GM21529 (cell line): ENCODE data around the gene C12orf54.
"Not testable (repeated sequence)": the region's sequence is repeated elsewhere in the genome, so short reads cannot be mapped to it uniquely, and the experiment has no call there.

Experiments used
- ATAC-seq: cut with Tn5 transposase; IDR thresholded peaks from one replicate; pipeline ENCODE4 v1.9.1; 2021; ENCODE audit not compliant: unreplicated experiment

Gene C12orf54

DNA sequence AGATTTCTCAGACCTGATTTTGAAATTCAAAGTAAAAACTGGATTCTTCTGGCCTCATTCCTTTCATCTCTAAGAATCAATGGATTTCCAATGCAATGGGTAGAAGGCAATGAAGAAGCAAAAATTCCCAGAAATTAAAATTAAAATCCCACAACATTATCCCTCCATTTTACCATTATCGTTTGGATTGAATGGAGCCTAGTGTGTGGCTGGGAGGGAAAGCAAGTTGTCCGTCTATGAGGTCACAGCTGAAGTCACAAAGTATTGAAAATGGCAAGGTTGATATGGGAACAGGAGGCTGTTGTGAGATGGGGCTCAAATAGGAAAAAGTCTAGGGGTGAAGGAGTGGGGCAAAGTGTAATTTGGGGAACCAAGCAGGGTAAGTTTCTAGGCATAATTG is at the start of gene C12orf54:
C12orf54 (plus strand) TSS at position 301 of the 400 bp plus-strand sequence. CDS start 799 bp downstream, outside the sequence.
- no peak for ATAC-seq

DNA sequence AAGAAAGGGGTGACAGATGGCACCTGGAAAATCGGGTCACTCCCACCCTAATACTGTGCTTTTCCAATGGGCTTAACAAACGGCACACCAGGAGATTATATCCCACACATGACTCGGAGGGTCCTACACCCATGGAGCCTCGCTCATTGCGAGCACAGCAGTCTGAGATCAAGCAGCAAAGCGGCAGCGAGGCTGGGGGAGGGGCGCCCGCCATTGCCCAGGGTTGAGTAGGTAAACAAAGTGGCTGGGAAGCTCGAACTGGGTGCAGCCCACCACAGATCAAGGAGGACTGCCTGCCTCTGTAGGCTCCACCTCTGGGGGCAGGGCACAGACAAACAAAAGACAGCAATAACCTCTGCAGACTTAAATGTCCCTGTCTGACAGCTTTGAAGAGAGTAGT is 48.3 kb upstream of the C12orf54 start:
- not testable (repeated sequence) for ATAC-seq

DNA sequence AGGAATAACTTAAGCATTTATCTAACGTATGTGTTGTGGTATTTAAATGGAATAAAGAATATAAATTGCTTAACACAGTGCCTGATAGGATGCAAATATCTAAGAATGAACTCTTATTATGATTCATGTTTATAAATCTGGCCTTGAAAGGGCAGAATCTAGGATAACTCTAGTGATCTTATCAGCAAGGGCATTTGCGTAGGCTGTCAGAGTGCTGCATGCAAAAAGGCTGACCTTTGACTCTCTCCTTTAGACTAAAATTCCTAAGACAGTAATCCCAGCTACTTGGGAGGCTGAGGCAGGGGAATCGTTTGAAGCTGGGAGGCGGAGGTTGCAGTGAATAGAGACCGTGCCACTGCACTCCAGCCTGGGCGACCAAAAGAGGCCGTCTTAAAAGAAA is 41.2 kb upstream of the C12orf54 start:
- no peak for ATAC-seq

DNA sequence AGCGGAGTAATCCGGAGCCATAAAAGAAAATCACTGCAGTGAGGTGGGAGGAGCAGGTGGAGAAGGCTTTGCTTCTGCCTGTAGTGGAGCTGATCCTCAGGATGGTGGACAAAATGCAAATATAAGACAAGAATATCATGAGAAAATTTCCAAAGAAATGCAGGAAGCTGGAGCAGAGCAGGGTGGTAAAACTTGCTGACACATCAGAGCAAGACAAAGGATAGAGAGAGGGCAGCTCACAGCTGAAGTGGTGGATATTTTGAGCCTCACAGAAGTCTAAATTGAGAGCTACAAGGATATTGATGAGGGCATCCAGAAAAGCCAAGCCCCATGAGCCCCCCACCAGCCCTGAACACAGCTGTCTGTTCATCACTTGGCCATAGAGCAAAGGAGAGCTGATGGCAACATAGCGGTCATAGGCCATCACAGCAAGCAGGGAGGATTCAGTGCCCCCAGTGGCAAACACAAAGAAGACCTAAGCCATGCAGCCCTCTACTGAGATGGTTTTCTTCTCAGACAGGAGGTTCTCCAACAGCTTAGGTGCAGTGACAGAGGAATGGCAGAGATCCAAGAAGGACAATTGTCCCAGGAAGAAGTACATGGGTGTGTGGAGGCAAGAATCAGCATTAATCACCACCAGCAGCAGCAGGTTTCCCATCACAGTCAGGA is 40.0 kb upstream of the C12orf54 start:
- ATAC-seq, result no peak

DNA sequence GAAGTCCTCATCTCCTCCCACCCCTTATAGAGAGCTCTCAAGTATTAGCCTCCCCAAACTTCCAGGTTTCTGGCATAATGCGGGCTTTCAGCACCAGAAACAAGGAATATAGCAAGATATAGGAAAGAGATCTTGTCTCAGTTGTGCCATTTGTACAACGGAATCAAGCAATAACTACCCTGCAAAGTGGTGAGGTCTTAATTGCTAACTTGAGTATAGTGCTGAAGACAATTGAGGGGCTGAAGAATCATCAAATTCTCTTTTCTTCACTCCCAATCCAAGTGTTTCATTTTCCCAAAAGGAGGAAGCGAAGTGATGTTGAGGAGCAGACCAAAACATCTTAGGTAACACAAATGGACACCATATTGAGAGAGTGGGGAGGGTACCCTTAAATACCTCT is 36.8 kb upstream of the C12orf54 start:
- no peak for ATAC-seq

DNA sequence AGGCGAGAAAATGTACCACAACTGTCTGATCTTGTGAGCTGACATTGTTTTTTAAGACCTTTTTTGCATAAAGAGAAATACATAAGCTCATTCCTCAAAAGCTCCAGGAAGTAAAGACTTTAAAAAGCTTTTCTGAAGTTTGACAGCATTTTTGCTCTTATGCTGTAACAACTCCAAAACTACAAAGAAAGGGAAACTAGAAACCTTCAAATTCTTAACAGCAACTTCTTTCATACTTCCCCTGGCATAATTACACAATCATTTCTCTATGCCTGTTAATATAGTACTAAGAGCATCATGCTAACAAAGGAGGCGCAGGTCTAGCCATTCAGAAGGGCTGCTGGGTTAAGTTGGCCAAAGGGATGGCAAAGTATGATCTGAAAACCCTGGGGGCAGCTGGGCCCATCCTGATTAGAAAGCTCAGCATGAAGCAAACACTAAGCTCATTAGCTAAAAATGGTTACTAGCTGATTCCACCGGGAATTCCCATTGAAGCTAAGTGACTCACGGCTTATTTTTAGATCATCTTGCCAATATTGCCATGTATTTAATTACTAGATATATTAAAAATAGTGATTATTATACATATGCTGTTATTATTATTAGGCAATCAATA is 36.0 kb upstream of the C12orf54 start:
- ATAC-seq, result no peak

DNA sequence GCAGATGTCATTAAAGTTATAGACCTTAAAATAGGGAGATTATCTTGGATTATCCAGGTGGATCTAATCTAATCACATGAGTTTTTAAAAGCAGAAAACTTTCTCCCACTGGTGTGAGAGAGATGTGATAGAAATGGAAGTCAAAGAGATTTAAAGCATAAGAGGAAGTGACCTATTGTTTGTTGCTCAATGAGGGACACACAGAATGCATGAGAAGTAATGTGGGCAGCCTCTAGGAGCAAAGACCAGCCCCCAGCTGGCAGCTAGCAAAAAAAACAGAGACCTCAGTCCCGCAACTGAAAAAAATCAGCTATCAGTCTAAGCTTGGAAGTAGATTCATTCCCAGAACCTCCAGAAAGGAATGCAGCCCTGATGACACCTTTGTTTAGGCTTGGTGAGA is 34.5 kb upstream of the C12orf54 start:
- no peak for ATAC-seq

DNA sequence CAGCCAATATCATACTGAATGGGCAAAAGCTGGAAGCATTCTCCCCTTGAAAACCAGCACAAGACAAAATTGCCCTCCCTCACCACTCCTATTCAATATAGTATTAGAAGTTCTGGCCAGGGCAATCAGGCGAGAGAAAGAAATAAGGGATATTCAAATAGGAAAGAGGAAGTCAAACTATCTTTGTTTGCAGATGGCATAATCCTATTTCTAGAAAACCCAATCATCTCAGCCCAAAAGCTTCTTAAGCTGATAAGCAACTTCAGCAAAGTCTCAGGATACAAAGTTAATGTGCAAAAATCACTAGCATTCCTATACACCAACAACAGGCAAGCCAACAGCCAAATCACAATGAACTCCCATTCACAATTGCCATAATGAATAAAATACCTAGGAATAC is 30.9 kb upstream of the C12orf54 start:
- ATAC-seq, result no peak

DNA sequence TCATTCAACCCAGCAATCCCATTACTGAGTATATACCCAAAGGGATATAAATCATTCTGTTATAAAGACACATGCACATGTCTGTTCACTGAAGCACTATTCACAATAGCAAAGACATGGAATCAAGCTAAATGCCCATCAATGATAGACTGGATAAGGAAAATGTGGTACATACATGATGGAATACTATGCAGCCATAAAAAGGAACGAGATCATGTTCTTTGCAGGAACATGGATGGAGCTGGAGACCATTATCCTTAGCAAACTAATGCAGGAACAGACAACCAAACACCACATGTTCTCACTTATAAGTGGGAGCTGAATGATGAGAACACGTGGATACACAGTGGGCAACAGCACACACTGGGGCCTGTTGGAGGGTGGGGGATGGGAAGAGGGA is 29.3 kb upstream of the C12orf54 start:
- ATAC-seq, result not testable (repeated sequence)

DNA sequence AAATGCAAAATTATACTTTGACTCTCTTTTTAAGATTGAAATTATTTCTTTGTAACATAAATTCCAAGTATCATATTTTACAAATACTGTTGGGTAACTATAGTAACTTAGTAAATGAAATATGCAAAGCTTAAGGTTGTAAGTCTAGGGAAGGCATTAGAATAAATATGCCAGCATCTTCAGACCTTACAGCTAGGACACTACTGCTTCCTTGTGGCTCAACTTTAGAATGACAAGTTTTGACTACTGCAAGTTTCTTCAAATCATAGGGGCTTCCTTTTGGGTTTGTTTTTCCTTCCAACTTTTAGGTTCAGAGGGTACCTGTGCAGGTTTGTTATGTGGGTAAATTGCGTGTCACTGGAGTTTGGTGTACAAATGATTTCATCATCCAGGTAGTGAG is 27.6 kb upstream of the C12orf54 start:
- no peak for ATAC-seq

DNA sequence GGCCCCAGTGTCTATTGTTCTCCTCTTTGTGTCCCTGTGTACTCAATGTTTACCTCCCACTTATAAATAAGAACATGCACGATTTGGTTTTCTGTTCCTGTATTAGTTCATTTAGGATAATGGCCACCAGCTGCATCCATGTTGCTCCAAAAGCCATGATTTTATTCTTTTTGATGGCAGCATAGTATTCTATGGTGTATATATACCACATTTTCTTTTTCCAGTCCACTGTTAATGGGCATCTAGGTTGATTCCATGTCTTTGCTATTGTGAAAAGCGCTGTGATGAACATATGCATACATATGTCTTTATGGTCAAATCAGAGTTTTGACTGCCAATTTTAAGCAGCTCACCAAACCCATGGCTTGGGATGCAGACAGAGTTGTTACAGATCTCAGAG is 27.2 kb upstream of the C12orf54 start:
- ATAC-seq, result no peak

DNA sequence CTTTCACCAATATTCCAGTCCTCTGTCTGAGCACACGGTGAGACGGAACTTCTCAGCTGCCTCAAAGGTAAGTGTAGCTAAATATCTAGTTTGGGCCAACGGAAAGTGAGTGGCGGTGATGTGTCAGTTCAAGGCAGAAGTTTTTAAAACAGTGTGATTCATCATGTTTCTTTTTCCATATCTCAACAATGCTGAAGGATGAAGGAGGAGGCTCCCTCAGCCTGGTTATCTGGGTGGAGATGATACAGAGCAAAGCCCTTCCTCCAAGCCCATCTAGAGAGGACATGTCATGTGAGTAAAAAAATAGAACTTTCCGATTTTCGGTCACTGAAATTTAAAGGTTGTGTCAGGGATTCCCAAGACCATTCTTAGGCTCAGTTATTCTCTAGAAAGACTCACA is 23.0 kb upstream of the C12orf54 start:
- ATAC-seq, result no peak

DNA sequence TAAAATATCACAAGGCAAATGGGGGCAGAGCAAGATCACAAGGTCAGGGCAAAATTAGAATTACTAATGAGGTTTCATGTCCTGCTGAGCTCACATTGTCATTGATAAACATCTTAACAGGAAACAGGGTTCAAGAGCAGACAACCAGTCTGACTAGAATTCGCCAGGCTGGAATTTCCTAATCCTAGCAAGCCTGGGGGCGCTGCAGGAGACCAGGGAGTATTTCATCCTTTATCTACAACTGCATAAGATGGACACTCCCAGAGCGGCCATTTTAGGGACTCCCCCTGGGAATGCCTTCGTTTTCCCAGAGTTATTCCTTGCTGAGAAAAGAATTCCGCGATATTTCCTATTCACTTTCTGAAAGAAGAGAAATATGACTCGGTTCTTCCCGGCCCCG is 13.3 kb upstream of the C12orf54 start:
- ATAC-seq, result not testable (repeated sequence)

DNA sequence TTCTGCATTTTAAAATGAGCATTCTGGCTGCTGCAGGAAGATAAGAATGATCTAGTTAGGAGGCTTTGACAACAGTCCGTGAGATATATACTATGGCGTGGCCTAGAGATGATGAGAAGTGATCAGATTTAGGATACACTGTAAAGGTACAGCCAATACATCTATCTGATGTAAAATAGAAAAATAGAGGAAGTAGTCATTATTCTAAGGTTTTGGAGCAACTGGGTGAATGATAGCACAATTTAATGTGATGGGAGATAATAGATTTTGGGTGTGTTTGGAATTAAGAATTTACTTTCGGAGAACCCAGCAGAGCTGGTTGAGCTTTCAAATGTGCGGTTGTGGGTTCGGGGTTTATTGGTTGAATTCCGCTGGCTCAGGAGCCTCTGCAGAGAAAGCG is 10.0 kb upstream of the C12orf54 start, which contains the start of gene ANP32D:
ANP32D (plus strand) TSS at position 301 of the 400 bp plus-strand sequence. CDS start 106 bp downstream, outside the sequence.
- ATAC-seq, result no peak

DNA sequence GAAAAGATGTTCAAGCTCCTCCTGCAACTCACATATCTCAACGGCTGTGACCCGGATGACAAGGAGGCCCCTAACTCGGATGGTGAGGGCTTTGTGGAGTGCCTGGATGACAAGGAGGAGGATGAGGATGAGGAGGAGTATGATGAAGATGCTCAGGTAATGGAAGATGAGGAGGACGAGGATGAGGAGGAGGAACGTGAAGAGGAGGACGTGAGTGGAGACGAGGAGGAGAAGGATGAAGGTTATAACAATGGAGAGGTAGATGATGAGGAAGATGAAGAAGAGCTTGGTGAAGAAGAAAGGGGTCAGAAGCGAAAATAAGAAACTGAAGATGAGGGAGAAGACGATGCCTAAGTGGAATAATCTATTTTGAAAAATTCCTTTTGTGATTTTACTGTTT is 9.2 kb upstream of the C12orf54 start:
- no peak for ATAC-seq

DNA sequence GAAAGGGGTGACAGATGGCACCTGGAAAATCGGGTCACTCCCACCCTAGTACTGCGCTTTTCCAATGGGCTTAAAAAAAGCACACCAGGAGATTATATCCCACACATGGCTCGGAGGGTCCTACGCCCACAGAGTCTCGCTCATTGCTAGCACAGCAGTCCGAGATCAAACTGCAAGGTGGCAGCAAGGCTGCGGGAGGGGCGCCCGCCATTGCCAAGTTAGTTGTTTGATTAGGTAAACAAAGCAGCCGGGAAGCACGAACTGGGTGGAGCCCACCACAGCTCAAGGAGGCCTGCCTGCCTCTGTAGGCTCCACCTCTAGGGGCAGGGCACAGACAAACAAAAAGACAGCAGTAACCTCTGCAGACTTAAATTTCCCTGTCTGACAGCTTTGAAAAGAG is 7.8 kb upstream of the C12orf54 start:
- not testable (repeated sequence) for ATAC-seq

DNA sequence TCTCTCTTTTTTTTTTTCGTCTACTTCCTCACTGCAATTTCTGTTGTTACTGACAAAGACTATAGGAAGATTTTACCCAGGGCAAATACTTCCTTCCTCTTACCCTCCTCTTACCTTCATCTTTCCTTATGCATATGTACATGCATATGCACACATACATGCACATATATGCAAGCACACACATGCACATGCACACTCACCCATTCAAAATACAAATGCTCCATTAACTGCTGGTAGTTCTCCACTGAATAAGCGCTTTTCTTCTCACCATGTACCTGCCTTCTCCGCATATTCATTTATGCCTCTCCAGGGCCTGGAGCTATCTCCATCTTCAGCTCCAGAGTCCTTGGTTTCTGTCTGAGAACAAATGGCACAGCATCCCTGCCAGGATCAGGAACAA is 632 bp downstream of the C12orf54 start:
- no peak for ATAC-seq

DNA sequence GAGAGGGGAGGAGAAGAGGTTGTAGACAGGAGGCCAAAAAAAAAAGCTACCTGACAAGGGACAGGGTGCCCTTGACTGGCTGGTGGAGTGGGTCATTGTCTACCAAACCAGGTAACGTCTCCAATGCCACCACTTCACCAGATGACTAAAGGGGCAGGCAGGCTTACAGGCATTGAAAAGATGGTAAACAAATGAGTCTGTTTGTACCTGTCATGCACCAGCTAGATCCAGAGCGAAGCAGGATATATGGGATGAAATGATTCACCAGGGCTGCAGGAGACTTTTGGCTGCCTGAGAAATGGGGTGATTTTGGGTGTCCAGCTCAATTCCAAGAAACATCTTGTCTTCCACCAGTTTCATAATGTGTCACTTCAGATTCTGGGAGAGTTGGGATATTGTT is 4.0 kb downstream of the C12orf54 start:
- ATAC-seq, result no peak

DNA sequence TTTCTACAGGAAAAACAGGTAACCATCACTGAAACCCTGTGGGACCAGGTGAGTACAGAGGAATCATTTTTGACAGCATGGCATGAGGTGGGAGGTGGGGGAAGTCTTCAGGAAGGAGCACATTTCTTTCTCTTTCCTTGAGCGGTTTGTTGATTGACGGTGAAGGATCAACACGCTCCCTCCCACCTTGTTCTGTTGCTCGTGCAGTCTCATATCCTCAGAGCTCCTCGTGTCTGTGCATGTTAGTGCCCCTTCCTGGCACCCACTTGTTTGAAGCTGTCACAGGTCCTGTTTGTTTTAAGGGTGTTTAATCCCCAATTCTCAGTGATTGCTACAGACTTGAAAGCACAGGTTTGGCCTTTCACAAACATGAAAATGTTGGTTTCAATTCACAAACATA is 4.4 kb downstream of the C12orf54 start:
- ATAC-seq, result no peak

DNA sequence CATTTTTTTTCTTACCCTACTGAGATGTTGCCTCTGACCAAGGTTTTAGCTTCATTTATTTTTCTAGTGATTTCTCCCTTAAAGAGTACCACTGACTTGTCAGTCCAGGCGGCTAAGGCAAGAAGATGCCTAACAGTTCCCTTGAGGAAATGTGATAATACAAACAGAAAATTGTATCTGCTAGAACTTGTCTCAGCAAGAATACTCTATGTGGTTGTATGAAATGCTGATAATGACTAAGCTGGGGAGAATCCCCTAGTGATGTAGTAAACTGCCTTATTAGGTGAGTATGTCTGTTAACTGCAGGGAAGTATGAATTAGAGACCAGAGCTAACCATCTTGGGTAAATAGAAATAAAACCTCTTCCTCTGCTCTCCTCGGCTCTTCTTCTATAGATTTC is 6.7 kb downstream of the C12orf54 start:
- peak; percentile 99 for ATAC-seq

DNA sequence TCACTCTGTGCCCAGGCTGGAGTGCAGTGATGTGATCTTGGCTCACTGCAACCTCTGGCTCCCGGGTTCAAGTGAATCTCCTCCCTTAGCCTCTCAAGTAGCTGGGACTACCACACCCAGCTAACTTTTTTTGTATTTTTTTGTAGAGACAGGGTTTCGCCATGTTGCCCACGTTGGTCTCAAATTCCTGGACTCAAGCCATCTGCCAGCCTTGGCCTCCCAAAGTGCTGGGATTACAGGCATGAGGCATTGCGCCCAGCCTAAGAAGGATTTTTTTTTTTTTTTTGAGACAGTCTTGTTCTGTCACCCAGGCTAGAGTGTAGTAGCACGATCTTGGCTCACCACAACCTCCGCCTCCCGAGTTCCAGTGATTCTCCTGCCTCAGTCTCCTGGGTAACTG is 7.2 kb downstream of the C12orf54 start:
- ATAC-seq, result not testable (repeated sequence)

DNA sequence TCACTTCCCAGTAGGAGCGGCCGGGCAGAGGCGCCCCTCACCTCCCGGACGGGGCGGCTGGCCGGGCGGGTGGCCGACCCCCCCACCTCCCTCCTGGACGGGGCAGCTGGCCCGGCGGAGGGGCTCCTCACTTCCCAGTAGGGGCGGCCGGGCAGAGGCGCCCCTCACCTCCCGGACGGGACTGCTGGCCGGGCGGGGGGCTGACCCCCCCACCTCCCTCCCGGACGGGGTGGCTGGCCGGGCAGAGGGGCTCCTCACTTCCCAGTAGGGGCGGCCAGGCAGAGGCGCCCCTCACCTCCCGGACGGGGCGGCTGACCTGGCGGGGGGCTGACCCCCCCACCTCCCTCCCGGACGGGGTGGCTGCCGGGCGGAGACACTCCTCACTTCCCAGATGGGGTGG is 18.0 kb downstream of the C12orf54 start:
- ATAC-seq, result not testable (repeated sequence)

DNA sequence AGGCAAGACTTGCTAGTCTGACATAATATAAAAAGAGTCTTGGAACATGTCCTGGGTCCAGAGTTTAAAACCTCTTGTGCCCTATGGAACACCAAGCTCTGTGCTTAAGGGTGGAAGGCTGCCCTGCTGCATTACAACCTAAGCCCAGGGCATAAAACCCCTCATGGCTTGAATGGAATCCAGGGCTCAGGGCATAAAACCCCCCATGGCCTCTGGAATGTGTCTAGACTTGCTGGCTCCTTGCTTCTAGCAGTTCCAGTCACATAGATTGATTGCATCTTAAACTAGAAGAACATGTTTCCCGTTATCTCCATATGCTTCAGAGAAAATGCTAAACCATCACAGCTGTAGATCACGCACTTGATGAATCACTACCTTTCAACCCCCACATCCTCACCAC is 24.5 kb downstream of the C12orf54 start:
- not testable (repeated sequence) for ATAC-seq
